Measurements from ENCODE around the gene DRGX. TPM values are rescaled to one million over a fixed set of nuclear protein-coding genes. Genes with fewer than 3 reads are reported as not detected.

Gene DRGX
- total and polyA plus RNA-seq, 2 of the 4 experiments (the other 2 are of a cell fraction) = not detected

DNA sequence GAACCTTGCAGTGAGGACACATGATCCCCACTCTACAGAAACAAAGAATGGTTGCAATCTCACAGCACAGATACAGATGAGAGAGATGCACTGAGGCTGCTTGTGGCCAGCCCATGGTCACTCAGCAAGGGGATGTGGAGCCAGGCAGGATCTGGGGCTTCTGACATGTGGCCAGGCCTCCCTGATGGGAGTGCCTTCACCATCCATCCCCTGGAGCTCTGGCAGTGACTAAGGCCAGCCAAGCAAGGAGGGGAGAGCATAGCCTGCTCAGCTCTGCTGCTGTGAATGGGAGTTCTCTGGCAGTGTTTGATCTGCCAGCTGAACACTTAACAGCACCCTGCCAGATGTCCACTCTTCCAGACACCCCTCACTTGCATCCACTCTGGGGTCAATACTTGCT is 77.1 kb downstream of the DRGX start:
- Histone ChIP-seq H3K27ac (ENCODE audit: insufficient read depth, low read length) (no peak overlapping the region), H2AK5ac (ENCODE audit: low read depth, low read length) (no peak overlapping the region), H2AFZ (replicated peaks; ENCODE audit: low read length, poor library complexity) (no peak overlapping the region), H3K4me1 (ENCODE audit: control insufficient read depth, insufficient read depth, low read length) (no peaks in the 10 kb centered on the region), H4K20me1 (ENCODE audit: insufficient read depth, low read length) (no peaks in the 10 kb centered on the region), H2AK9ac (replicated peaks; ENCODE audit: low read depth, low read length, poor library complexity) (no peak overlapping the region), H3K4me2 (ENCODE audit: low read depth, low read length) (no peak overlapping the region), H3K9ac (ENCODE audit: low read depth, low read length) (no peak overlapping the region), H3K36me3 (ENCODE audit: control insufficient read depth, insufficient read depth, low read length) (no peaks in the 10 kb centered on the region), H3K79me1 (ENCODE audit: low read depth in 1 of 2, low read length in 2 of 2) (no peaks in the 10 kb centered on the region), H2BK15ac (ENCODE audit: low read depth, low read length) (no peak overlapping the region), H2BK120ac (ENCODE audit: low read depth, low read length) (no peak overlapping the region), H3K56ac (ENCODE audit: extremely low read depth, insufficient read depth, low read length) (no peak overlapping the region), H3K14ac (replicated peaks; ENCODE audit: low read depth, low read length) (no peak overlapping the region), H4K5ac (ENCODE audit: low read depth, low read length) (no peak overlapping the region), H3K9me1 (ENCODE audit: insufficient read depth, low read length) (no peaks in the 10 kb centered on the region), H3K27me3 (ENCODE audit: control insufficient read depth, insufficient read depth, low read length) (peaks cover 4% of the 10 kb centered on the region; the same call in 1 of the 2 replicates), H3K9me3 (ENCODE audit: control insufficient read depth, insufficient read depth, low read length) (no peaks in the 10 kb centered on the region), H4K8ac (ENCODE audit: low read depth in 2 of 2, low read length in 2 of 2) (no peak overlapping the region), H2BK5ac (ENCODE audit: low read depth, low read length, poor library complexity, severe bottlenecking) (no peak overlapping the region), H3K4ac (ENCODE audit: low read depth, low read length) (no peak overlapping the region), H3K4me3 (ENCODE audit: insufficient read depth, low read depth, low read length) (no peak overlapping the region), H3K23ac (ENCODE audit: low read depth, low read length) (no peak overlapping the region), H2BK20ac (ENCODE audit: low read depth, low read length) (no peak overlapping the region), H4K91ac (ENCODE audit: insufficient read depth, low read depth, low read length) (no peak overlapping the region), H3K18ac (ENCODE audit: low read depth, low read length) (no peak overlapping the region)
- no peak for DNase-seq
- dilution Hi-C loops (cut with HindIII; ENCODE audit: low sequenced_read_pairs, unreplicated experiment) = no loop called here
- in situ Hi-C loops (cut with MboI; ENCODE audit: low sequenced_read_pairs) = no loop called here
- ChIA-PET CTCF (no interaction called here), POLR2A (ENCODE audit: unreplicated experiment) (no interaction called here)
- no TSS peak for BruUV-seq (replicated peaks)
- no peak for TF ChIP-seq POLR2A (IDR thresholded peaks at IDR 0.05; ENCODE audit: low read depth, low read length)
- no peak for TF ChIP-seq RFX5 (IDR thresholded peaks at IDR 0.05; ENCODE audit: low read depth, low read length)
- no peak for TF ChIP-seq MAZ (IDR thresholded peaks at IDR 0.05; ENCODE audit: borderline replicate concordance, low read depth, low read length)
- no peak for TF ChIP-seq MAFK (IDR thresholded peaks at IDR 0.05; ENCODE audit: low read depth, low read length)
- no peak for TF ChIP-seq USF2 (IDR thresholded peaks at IDR 0.05; ENCODE audit: low read depth, low read length)
- no peak for TF ChIP-seq BHLHE40 (IDR thresholded peaks at IDR 0.05; ENCODE audit: low read depth, low read length)
- no peak for TF ChIP-seq RAD21 (IDR thresholded peaks at IDR 0.05; ENCODE audit: low read length)
- no peak for TF ChIP-seq SMC3 (IDR thresholded peaks at IDR 0.05; ENCODE audit: low read depth, low read length)
- no peak for TF ChIP-seq NFE2L2 (IDR thresholded peaks at IDR 0.05; ENCODE audit: low read depth, low read length)
- TF ChIP-seq, protein P1, sequence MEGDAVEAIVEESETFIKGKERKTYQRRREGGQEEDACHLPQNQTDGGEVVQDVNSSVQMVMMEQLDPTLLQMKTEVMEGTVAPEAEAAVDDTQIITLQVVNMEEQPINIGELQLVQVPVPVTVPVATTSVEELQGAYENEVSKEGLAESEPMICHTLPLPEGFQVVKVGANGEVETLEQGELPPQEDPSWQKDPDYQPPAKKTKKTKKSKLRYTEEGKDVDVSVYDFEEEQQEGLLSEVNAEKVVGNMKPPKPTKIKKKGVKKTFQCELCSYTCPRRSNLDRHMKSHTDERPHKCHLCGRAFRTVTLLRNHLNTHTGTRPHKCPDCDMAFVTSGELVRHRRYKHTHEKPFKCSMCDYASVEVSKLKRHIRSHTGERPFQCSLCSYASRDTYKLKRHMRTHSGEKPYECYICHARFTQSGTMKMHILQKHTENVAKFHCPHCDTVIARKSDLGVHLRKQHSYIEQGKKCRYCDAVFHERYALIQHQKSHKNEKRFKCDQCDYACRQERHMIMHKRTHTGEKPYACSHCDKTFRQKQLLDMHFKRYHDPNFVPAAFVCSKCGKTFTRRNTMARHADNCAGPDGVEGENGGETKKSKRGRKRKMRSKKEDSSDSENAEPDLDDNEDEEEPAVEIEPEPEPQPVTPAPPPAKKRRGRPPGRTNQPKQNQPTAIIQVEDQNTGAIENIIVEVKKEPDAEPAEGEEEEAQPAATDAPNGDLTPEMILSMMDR (conservative IDR thresholded peaks at IDR 0.05; ENCODE audit: low read depth, low read length) = no peak
- TF ChIP-seq RCOR1 (IDR thresholded peaks at IDR 0.05; ENCODE audit: insufficient replicate concordance, low read length) = no peak
- no peak for TF ChIP-seq MXI1 (IDR thresholded peaks at IDR 0.05; ENCODE audit: borderline replicate concordance, low read depth, low read length)
- intact Hi-C loops (cut with micrococcal nuclease) = no loop called here
- no peak for ATAC-seq (ENCODE audit: low read depth)

Data from IMR-90 (cell line).